Skin epidermis (tissue), 12 donors: ENCODE results near the gene DMAC2L.
"Not testable (repeated sequence)": the region's sequence is repeated elsewhere in the genome, so short reads cannot be mapped to it uniquely, and the experiment has no call there.

Experiments used
- H3K27ac ChIP-seq, 21 experiments: fragments of 200-600 bp; sonication (generic) in 11 of 21; one replicate each; pipeline ENCODE4 v1.5.0; 2020; ENCODE audit warnings: mild to moderate bottlenecking in 3 of 21, inconsistent platforms in 2 of 21, moderate library complexity in 2 of 21
- H3K4me3 ChIP-seq, 7 experiments: fragments of 200-600 bp; sonication (generic) in 2 of 7; one replicate each; pipeline ENCODE4 v1.5.0; 2020; ENCODE audit warnings: inconsistent platforms in 2 of 7, mild to moderate bottlenecking in 2 of 7, moderate library complexity in 1 of 7

The DMAC2L gene

GRCh38 chr14:50350975-50351374, 38.9 kb downstream of the DMAC2L start:
- peak overlapping the region in 1 of 21 experiments; percentile 35 for H3K27ac ChIP-seq
- H3K4me3 ChIP-seq: no peak overlapping the region

GRCh38 chr14:50352584-50352983, 40.5 kb downstream of the DMAC2L start:
- Histone ChIP-seq H3K27ac (peak overlapping the region in 2 of 21 experiments; percentile 12 to 41), H3K4me3 (no peak overlapping the region)

GRCh38 chr14:50353126-50353525, 41.0 kb downstream of the DMAC2L start:
- Histone ChIP-seq H3K27ac (peak overlapping the region in 3 of 21 experiments; percentile 12 to 41 (median 33)), H3K4me3 (no peak overlapping the region)

GRCh38 chr14:50354527-50354926, 42.4 kb downstream of the DMAC2L start:
- H3K4me3 ChIP-seq: no peak overlapping the region
- H3K27ac ChIP-seq: no peak overlapping the region

DNA sequence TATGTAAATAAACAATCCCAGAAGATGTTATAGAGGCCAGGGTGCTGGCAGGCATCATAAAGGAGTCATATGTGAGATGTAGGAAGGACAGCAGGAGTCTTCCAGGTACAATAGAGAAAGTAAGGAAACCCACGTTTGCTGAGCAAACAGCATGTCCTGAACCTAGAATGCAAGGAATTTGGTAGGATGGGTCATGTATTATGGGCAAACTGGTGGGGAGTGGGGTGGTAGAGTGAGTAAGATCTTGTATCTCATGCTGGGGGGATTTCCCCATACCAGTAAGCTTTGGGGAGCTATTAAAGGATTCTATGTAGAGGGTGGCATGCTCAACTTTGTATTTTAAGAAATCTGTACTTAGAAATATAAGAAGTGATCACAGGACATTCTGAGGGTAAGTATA, 43.6 kb downstream of the DMAC2L start:
- Histone ChIP-seq H3K27ac (no peak overlapping the region), H3K4me3 (no peak overlapping the region)

- not testable (repeated sequence) for H3K27ac ChIP-seq
Measured at GRCh38 chr14:50356283-50356682, 44.2 kb downstream of the DMAC2L start.

GRCh38 chr14:50357124-50357523, 45.0 kb downstream of the DMAC2L start:
- Histone ChIP-seq H3K4me3 (no peak overlapping the region), H3K27ac (no peak overlapping the region)

More at GRCh38 chr14:50356283-50356682, 44.2 kb downstream of the DMAC2L start:
- H3K4me3 ChIP-seq: not testable (repeated sequence)

GRCh38 chr14:50357753-50358395, 45.8 kb downstream of the DMAC2L start:
- H3K27ac ChIP-seq: no peak overlapping the region
- no peak overlapping the region for H3K4me3 ChIP-seq

DNA sequence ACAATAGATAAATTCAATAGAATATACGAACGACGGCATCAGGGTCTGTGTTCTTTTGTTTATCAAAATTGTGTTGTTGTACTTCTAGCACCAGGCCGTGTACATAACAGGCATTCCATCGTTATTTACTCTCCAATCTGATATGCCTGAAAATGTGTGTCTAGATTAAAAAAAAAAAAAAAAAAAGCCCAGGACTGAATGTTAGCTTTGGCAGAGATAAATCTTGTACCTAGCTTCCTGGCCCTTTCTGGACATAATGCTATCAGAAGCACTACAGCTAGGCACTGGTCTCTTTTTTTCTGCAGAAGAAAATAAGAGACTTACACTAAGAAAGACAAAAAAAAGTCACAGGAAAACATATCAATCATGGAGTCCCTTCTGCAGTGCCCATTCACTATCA, 47.5 kb downstream of the DMAC2L start:
- Histone ChIP-seq H3K27ac (no peak overlapping the region), H3K4me3 (no peak overlapping the region)

DNA sequence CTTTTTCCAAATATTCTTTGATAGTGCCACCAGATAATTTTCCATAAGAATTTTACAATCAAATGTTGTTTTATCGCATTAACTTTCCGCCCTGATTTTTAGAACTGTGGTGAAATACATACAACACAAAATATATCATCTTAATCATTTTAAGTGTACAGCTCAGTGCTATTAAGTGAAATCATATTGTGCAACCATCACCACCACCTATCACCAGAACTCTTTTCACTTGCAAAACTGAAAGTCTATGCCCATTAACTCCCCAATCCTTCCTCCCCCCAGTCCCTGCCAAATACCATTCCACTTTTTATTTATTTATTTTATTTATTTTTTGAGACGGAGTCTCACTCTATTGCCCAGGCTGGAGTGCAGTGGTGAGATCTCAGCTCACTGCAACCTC, 48.0 kb downstream of the DMAC2L start:
- H3K4me3 ChIP-seq: no peak overlapping the region
- H3K27ac ChIP-seq: no peak overlapping the region

GRCh38 chr14:50360851-50361250, 48.7 kb downstream of the DMAC2L start:
- no peak overlapping the region for H3K27ac ChIP-seq
- H3K4me3 ChIP-seq: no peak overlapping the region

DNA sequence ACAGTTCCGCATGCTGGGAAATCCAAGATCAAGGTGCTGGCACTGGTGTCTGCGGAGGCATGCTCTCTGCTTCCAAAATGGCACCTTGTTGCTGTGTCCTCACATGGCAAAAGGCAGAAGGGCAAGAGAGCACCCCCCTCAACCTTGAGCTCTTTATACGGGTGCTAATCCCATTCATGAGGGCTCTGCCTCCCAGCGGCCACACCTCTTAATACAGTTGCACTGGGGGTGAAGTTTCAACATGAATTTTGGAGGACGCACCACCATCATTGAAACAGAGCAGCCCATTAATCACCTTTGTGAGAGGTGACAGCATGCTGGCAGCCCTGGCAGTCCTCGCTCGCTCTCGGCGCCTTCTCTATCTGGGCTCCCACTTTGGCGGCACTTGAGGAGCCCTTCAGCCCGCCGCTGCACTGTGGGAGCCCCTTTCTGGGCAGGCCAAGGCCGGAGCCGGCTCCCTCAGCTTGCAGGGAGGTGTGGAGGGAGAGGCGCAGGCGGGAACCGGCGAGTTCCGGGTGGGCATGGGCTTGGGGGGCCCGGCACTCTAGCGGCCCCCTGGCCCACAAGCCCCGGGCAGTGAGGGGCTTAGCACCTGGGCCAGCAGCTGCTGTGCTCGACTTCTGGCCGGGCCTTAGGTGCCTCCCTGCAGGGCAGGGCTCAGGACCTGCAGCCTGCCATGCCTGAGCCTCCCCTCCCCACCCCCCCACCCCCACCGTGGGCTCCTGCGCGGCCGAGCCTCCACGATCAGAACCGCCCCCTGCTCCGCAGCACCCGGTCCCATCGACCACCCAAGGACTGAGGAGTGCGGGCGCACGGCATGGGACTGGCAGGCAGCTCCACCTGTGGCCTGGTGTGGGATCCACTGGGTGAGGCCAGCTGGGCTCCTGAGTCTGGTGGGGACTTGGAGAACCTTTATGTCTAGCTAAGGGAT, 49.6 kb downstream of the DMAC2L start:
- not testable (repeated sequence) for H3K27ac ChIP-seq, H3K4me3 ChIP-seq

DNA sequence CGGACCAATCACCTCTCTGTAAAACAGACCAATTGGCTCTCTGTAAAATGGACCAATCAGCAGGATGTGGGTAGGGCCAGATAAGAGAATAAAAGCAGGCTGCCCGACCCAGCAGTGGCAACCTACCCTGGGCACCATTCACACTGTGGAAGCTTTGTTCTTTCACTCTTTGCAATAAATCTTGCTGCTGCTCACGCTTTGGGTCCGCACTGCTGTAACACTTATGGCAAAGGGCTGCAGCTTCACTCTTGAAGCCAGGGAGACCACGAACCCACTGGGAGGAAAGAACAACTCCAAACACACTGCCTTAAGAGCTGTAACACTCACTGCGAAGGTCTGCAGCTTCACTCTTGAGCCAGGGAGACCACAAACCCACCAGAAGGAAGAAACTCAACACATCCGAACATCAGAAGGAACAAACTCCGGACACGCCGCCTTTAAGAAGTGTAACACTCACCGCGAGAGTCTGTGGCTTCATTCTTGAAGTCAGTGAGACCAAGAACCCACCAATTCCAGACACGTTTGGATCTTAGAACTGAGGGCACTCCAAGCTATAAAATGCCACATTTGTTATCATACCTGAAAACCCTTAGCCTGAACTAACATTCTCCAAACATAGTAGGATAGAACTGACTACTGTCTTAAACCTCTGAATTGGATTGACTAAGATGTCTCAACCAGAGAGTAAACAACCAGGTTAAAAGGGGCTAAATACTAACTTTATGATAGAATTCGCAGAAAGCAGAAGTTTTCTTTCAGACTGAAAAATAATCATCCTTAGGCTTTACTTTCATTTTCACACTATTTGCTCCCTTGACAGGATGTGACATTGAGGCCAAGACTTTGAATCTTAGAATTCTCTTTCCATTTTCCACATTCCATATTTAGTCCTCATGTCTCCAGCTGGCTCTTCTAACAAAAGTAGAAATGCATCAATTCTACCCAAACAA, 50.9 kb downstream of the DMAC2L start:
- Histone ChIP-seq H3K4me3 (peak overlapping the region in 6 of 7 experiments; percentile 9 to 34 (median 16)), H3K27ac (peak overlapping the region in 20 of 21 experiments; percentile 19 to 87 (median 72))

DNA sequence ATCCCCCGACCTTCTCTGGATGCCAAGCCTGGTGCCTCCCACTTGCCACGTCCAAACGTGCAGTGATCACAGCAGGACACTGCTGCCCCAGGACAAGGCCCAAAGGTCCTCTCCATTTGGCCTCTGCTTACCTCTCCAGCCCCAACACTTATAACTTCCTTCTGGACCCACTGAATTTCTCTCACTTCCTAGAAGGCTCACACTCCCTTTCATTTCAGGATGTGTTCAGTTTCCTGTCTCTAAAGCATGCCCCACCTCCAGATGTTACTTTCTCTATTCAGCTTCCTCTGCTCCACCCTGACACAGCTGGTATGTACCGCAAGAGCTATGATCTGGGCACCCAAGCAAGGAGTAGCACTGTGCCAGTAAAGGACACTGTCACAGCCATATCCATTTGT, 51.6 kb downstream of the DMAC2L start:
- peak overlapping the region in 20 of 21 experiments; percentile 19 to 87 (median 72) for H3K27ac ChIP-seq
- H3K4me3 ChIP-seq: peak overlapping the region in 6 of 7 experiments; percentile 9 to 34 (median 16)

GRCh38 chr14:50364792-50365191, 52.7 kb downstream of the DMAC2L start:
- H3K27ac ChIP-seq: peak overlapping the region in 1 of 21 experiments; percentile 76
- no peak overlapping the region for H3K4me3 ChIP-seq

DNA sequence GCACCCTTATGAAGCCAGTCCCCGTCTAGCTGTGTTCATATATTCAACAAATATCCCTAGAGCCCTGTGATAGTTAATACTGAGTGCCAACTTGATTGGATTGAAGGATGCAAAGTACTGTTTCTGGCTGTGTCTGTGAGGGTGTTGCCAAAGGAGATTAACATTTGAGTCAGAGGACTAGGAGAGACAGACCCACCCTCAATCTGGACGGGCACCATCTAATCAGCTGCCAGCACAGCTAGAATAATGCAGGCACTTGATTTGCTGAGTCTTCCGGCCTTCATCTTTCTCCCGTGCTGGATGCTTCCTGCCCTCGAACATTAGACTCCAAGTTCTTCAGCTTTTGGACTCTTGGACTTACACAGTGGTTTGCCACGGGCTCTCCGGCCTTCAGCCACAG, 53.4 kb downstream of the DMAC2L start:
- H3K27ac ChIP-seq: peak overlapping the region in 1 of 21 experiments; percentile 38
- H3K4me3 ChIP-seq: not testable (repeated sequence)

DNA sequence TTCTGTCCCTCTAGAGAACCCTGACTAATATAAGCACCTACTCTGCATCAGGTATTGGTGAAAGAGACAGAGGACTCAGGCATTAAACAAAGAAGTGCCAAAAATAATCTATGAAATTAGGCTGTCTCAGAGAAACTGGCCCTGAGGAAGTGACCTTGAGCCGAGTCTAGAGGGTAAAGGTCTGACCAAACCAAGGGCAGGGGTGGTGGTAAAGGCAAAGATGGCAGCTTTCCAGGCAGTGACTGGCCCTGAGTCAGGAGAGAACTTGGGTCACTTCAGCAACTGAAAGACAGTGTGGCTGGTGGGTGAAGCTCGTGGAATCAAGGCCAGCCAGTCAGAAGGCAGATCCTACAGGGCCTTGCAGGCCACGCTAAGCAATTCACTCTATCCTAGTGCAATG, 54.0 kb downstream of the DMAC2L start:
- peak overlapping the region in 1 of 21 experiments; percentile 38 for H3K27ac ChIP-seq
- no peak overlapping the region for H3K4me3 ChIP-seq

DNA sequence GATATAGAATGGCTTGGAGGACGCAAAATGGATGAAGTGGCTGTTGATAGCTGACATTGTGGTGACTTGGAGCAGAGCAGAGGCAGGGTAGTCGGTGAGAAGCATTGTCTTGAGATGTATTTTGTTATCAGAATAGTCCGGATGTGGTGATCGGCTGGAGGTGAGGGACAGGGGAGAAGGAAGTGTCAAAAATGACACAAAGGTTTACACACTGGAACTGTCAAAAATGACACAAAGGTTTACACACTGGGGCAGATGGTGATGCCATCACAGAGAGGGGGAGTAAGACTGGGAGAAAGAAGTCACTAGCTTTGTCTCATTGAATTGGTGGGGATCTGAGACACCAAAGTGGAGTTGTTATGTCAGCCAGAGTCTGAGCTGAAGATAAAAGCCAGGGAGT, 54.5 kb downstream of the DMAC2L start:
- Histone ChIP-seq H3K4me3 (no peak overlapping the region), H3K27ac (no peak overlapping the region)

DNA sequence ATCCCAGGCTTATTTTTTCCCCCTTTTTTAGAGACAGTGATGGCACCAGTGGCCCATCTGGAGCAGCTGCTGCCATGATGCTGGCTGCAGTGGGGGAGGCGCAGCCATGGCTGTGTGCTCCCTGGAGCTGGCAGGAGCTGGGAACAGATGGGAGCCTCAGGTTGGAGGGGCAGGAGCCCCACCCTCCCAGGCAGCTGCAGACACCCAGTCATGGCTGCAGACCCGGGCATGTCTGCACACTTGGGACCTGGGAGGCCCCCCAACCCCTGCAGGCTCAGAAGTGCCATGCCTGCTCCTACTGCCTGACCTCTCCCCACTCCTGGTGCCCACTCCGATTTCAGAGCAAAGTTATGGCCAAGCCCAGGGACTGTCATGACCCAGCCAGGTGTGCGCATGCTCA, 59.4 kb downstream of the DMAC2L start:
- Histone ChIP-seq H3K27ac (no peak overlapping the region), H3K4me3 (no peak overlapping the region)

GRCh38 chr14:50373959-50374358, 61.8 kb downstream of the DMAC2L start:
- Histone ChIP-seq H3K4me3 (no peak overlapping the region), H3K27ac (no peak overlapping the region)
